Activated naive CD4-positive, alpha-beta T cell treated with anti-CD3 and anti-CD28 coated beads, Interleukin-2, amount 10 ng/mL, durations not matched to agents 7 days and 5 days (primary cell): ENCODE data around the gene ITLN1.
"Not testable (repeated sequence)": the region's sequence is repeated elsewhere in the genome, so short reads cannot be mapped to it uniquely, and the experiment has no call there.

Experiments used
- CTCF ChIA-PET: fragments of 350-600 bp; sonication (Branson Sonifier 250); formaldehyde crosslinking; loops from one replicate; lab custom pipeline; 2021; ENCODE audit warnings: antibody characterized with exemption; lab: Charles Lee
- DNase-seq: peaks from one replicate; pipeline ENCODE4 v3.0.0-alpha.2; 2020
- H3K27ac Mint-ChIP-seq: one replicate; pipeline ENCODE4 v1.8.0; 2021; ENCODE audit warnings: mild to moderate bottlenecking, moderate library complexity, mixed read lengths
- H3K27me3 Mint-ChIP-seq: one replicate; pipeline ENCODE4 v1.8.0; 2021; ENCODE audit warnings: mild to moderate bottlenecking, mixed read lengths
- H3K36me3 Mint-ChIP-seq: one replicate; pipeline ENCODE4 v1.8.0; 2021; ENCODE audit warnings: mixed read lengths
- H3K4me1 Mint-ChIP-seq: one replicate; pipeline ENCODE4 v1.8.0; 2021; ENCODE audit warnings: mixed read lengths
- H3K4me3 Mint-ChIP-seq: one replicate; pipeline ENCODE4 v1.8.0; 2021; ENCODE audit warnings: mild to moderate bottlenecking, moderate library complexity, mixed read lengths
- H3K9me3 Mint-ChIP-seq: one replicate; pipeline ENCODE4 v1.8.0; 2021; ENCODE audit warnings: mixed read lengths

The ITLN1 gene

GRCh38 chr1:160901768-160902167 lies 16.8 kb upstream of the ITLN1 start:
- Mint-ChIP-seq H3K4me3 (no peak overlapping the region), H3K36me3 (no peaks in the 10 kb centered on the region), H3K4me1 (no peaks in the 10 kb centered on the region), H3K9me3 (peaks cover 3% of the 10 kb centered on the region), H3K27me3 (peaks cover 22% of the 10 kb centered on the region), H3K27ac (no peak overlapping the region)
- CTCF ChIA-PET = no interaction called here
- no peak for DNase-seq

DNA sequence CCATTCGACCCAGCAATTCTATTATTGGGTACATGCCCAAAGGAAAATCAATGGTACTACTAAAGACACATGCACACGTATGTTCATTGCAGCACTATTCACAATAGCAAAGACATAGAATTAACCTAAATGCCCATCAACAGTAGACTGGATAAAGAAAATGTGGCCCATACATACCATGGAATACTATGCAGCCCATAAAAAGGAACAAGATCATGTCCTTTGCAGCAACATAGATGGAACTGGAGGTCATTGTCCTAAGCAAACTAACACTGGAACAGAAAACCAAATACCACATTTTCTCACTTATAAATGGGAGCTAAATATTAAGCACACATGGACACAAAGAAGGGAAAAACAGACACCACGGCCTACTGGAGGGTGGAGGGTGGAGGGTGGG lies 15.7 kb upstream of the ITLN1 start:
- H3K9me3 Mint-ChIP-seq, DNase-seq, H3K27ac Mint-ChIP-seq, H3K4me3 Mint-ChIP-seq, CTCF ChIA-PET, H3K36me3 Mint-ChIP-seq, H3K4me1 Mint-ChIP-seq: not testable (repeated sequence)
- H3K27me3 Mint-ChIP-seq = peaks cover 27% of the 10 kb centered on the region

DNA sequence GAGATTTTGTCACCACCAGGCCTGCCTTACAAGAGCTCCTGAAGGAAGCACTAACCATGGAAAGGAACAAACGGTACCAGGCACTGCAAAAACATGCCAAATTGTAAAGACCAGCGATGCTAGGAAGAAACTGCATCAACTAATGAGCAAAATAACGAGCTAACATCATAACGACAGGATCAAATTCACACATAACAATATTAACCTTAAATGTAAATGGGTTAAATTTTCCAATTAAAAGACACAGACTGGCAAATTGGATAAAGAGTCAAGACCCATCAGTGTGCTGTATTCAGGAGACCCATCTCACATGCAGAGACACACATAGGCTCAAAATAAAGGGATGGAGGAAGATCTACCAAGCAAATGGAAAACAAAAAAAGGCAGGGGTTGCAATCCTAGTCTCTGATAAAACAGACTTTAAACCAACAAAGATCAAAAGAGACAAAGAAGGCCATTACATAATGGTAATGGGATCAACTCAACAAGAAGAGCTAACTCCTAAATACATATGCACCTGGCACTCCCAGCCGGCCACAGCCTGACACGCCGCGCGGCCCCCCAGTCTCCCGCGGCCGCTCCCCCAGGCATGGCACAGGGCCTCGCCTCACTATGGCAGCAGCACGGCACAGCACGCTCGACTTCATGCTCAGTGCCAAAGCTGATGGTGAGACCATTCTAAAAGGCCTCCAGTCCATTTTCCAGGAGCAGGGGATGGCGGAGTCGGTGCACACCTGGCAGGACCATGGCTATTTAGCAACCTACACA lies 9.6 kb upstream of the ITLN1 start:
- CTCF ChIA-PET = interaction anchor here (0.9 kb wide), 1 partner anchor 57 kb away, joined by 4 read pairs; no protein-coding TSS in a partner anchor
- not testable (repeated sequence) for H3K27ac Mint-ChIP-seq, H3K4me1 Mint-ChIP-seq, H3K4me3 Mint-ChIP-seq, H3K9me3 Mint-ChIP-seq, H3K36me3 Mint-ChIP-seq, DNase-seq
- H3K27me3 Mint-ChIP-seq = peaks cover 37% of the 10 kb centered on the region

GRCh38 chr1:160891474-160891873 lies 6.5 kb upstream of the ITLN1 start:
- DNase-seq = no peak
- Mint-ChIP-seq H3K36me3 (peaks cover 1% of the 10 kb centered on the region), H3K27me3 (peaks cover 27% of the 10 kb centered on the region), H3K4me3 (no peak overlapping the region), H3K9me3 (peaks cover 2% of the 10 kb centered on the region), H3K4me1 (no peaks in the 10 kb centered on the region), H3K27ac (no peak overlapping the region)
- CTCF ChIA-PET = no interaction called here

DNA sequence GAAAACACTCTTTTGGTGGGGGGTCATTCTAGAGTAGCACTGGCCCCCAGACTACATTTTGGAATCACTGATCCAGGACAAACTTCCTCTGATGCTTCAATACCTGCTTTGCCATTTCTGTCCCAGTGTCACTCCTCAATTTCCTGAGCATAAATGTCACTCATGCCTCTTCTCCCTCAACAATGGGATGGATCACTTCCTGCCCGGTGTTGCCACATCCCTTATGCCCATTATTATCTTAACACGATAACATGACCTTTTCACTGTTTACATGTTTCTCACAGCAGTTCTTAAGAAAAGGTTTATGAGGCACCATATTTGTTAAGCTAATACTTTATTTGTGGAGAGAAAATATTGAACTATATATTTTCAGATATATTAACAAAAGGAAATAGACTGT lies 3.9 kb upstream of the ITLN1 start:
- CTCF ChIA-PET = interaction anchor here (1.1 to 2.0 kb wide), 2 partner anchors 19 to 63 kb away, joined by 3 to 5 read pairs; no protein-coding TSS in a partner anchor
- Mint-ChIP-seq H3K4me3 (no peak overlapping the region), H3K4me1 (no peaks in the 10 kb centered on the region), H3K9me3 (no peaks in the 10 kb centered on the region), H3K27me3 (peaks cover 20% of the 10 kb centered on the region), H3K27ac (no peak overlapping the region), H3K36me3 (no peaks in the 10 kb centered on the region)
- no peak for DNase-seq

DNA sequence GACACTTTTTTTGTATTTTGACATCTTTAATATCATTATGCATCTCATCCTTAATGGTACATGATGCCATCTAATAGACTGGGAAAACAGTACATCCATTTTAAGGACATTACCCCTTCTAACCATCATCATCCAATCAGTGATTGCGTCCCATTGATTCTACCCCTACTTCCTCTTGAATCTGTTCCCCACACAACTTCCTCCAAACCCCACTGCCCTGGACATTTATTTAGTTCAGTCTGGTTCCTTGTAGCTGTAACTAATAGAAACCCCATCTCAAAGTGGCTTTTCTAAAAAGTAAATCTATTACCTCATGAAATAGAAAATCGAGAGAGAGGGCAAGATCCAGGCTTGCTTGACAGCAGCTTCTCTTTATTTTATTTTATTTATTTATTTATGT lies 2.1 kb upstream of the ITLN1 start:
- Mint-ChIP-seq H3K4me3 (no peak overlapping the region), H3K27ac (no peak overlapping the region), H3K9me3 (no peaks in the 10 kb centered on the region), H3K36me3 (no peaks in the 10 kb centered on the region), H3K27me3 (peaks cover 9% of the 10 kb centered on the region), H3K4me1 (no peaks in the 10 kb centered on the region)
- no peak for DNase-seq
- CTCF ChIA-PET = interaction anchor here (1.3 to 2.0 kb wide), 2 partner anchors 10 to 65 kb away, joined by 4 to 8 read pairs; no protein-coding TSS in a partner anchor

- no peaks in the 10 kb centered on the region for H3K4me1 Mint-ChIP-seq
Observed at GRCh38 chr1:160884579-160884978, 401 bp downstream of the ITLN1 start.

DNA sequence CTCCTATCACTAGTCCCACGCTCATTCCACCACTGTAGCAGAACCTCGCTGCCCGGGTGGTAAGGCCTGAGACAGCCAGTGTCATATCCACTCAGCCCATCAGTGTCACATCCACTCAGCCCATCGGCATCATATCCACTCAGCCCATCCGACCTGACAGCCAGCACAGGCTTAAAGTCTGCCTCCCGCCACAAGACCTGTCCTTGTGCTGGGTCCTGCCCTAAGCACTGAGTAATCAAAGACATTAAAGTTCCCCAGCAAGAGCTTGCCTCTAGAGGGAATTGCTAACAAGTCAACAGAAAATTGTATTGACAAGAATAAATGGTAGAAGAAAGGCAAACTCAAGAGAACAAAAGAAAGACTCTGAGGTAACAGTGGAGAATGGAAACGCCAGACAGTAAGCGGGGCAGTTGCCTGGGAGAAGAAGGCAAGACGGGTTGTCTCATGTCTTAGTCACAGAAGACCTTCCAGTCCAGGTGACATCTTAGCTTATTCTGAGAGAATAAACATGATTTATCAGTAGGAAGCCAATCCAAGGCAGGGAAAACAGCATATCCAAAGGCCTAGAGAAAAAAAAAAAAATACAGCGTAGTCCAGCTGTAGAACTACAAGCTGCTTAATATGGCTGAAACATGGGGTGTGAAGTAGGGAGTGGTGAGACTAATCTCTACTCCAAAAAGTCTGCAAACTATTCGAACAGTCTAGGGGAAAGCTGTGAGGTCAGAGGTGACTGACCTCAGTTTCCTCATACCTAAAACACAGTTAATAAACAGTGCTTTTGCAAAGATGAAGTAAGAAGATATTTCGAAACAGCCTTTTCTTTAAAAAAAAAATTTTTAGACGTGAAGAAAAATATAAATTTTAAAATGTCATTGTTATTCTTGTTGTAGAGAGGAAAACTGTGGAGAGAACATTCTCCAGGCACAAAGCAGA lies 1.1 kb downstream of the ITLN1 start:
- no peak overlapping the region for H3K27ac Mint-ChIP-seq
- H3K4me3 Mint-ChIP-seq = no peak overlapping the region
- H3K27me3 Mint-ChIP-seq = peaks cover 23% of the 10 kb centered on the region
- CTCF ChIA-PET = interaction anchor here (0.8 to 2.6 kb wide), 6 partner anchors 9 to 202 kb away, joined by 3 to 20 read pairs (median 4); no protein-coding TSS in a partner anchor
- H3K36me3 Mint-ChIP-seq = no peaks in the 10 kb centered on the region
- DNase-seq = no peak
- no peaks in the 10 kb centered on the region for H3K9me3 Mint-ChIP-seq
- H3K4me1 Mint-ChIP-seq = no peaks in the 10 kb centered on the region

More at GRCh38 chr1:160884579-160884978, 401 bp downstream of the ITLN1 start:
- no peak overlapping the region for H3K27ac Mint-ChIP-seq
- H3K27me3 Mint-ChIP-seq = peaks cover 20% of the 10 kb centered on the region
- no peaks in the 10 kb centered on the region for H3K9me3 Mint-ChIP-seq
- no peak overlapping the region for H3K4me3 Mint-ChIP-seq
- H3K36me3 Mint-ChIP-seq = no peaks in the 10 kb centered on the region
- CTCF ChIA-PET = interaction anchor here (0.7 to 2.6 kb wide), 6 partner anchors 10 to 203 kb away, joined by 3 to 20 read pairs (median 4); no protein-coding TSS in a partner anchor
- DNase-seq = no peak

DNA sequence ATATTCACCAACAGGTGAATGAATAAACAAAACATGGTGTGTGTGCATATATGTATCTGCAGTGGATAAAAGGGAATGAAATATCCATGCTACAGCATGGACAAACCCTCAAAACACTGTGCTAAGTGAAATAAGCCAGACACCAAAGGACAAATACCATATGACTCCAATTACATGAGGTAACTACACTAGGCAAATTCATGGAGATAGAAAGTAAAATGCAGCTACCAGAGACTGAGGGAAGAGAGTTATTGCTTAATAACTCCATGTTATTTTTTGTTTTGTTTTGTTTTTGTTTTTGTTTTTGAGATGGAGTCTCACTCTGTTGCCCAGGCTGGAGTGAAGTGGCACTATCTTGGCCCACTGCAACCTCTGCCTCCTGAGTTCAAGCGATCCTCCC lies 2.4 kb downstream of the ITLN1 start:
- Mint-ChIP-seq H3K9me3 (no peaks in the 10 kb centered on the region), H3K4me1 (no peaks in the 10 kb centered on the region), H3K27ac (no peak overlapping the region), H3K27me3 (peaks cover 23% of the 10 kb centered on the region), H3K4me3 (no peak overlapping the region), H3K36me3 (no peaks in the 10 kb centered on the region)
- DNase-seq = no peak
- CTCF ChIA-PET = interaction anchor here (0.6 to 1.2 kb wide), 3 partner anchors 23 to 71 kb away, joined by 3 to 4 read pairs (median 3); no protein-coding TSS in a partner anchor

- DNase-seq, H3K4me1 Mint-ChIP-seq, H3K36me3 Mint-ChIP-seq, H3K27ac Mint-ChIP-seq, H3K4me3 Mint-ChIP-seq, CTCF ChIA-PET, H3K9me3 Mint-ChIP-seq: not testable (repeated sequence)
- peaks cover 23% of the 10 kb centered on the region for H3K27me3 Mint-ChIP-seq
Observed at GRCh38 chr1:160881264-160881663, 3.7 kb downstream of the ITLN1 start.

GRCh38 chr1:160880216-160880615 lies 4.8 kb downstream of the ITLN1 start:
- Mint-ChIP-seq H3K27ac (no peak overlapping the region), H3K4me1 (peaks cover 5% of the 10 kb centered on the region), H3K27me3 (peaks cover 26% of the 10 kb centered on the region), H3K36me3 (no peaks in the 10 kb centered on the region), H3K4me3 (no peak overlapping the region), H3K9me3 (no peaks in the 10 kb centered on the region)
- CTCF ChIA-PET = interaction anchor here (1.0 to 1.3 kb wide), 3 partner anchors 45 to 199 kb away, joined by 3 to 5 read pairs (median 3); no protein-coding TSS in a partner anchor
- DNase-seq = no peak

GRCh38 chr1:160879056-160879455 lies 5.9 kb downstream of the ITLN1 start:
- DNase-seq = no peak
- Mint-ChIP-seq H3K9me3 (no peaks in the 10 kb centered on the region), H3K27me3 (peaks cover 30% of the 10 kb centered on the region), H3K4me3 (no peak overlapping the region), H3K27ac (no peak overlapping the region), H3K4me1 (peaks cover 5% of the 10 kb centered on the region), H3K36me3 (no peaks in the 10 kb centered on the region)
- CTCF ChIA-PET = interaction anchor here (1.0 to 3.0 kb wide), 3 partner anchors 42 to 198 kb away, joined by 3 to 44 read pairs (median 4); no protein-coding TSS in a partner anchor

GRCh38 chr1:160877221-160877620 lies 7.8 kb downstream of the ITLN1 start:
- Mint-ChIP-seq H3K4me3 (no peak overlapping the region), H3K27ac (no peak overlapping the region), H3K27me3 (peaks cover 30% of the 10 kb centered on the region), H3K9me3 (no peaks in the 10 kb centered on the region), H3K36me3 (no peaks in the 10 kb centered on the region), H3K4me1 (peaks cover 5% of the 10 kb centered on the region)
- CTCF ChIA-PET = interaction anchor here (0.9 to 3.0 kb wide), 18 partner anchors 8 to 152 kb away, joined by 3 to 44 read pairs (median 4); partner anchors contain the start of gene CD244
- peak; percentile 29 for DNase-seq

DNA sequence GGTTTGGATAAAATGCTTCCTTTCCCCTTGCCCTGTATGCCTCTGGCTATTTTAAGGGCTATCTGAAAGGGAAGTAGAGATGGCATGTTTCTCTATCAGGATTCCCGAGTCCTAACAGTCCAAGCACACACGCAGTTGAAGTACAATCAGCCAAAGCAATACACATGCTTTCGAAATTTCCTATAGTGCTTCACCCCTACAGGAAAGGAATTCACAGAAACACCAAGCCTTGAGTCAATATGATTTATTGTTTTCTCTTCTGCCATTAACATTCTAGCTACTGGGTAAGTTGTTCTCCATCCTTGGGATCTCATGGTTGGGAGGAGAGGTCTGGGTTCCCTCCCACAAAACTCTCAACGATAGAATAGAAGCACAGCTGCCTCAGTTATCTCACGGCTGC lies 8.7 kb downstream of the ITLN1 start:
- H3K4me1 Mint-ChIP-seq = peaks cover 5% of the 10 kb centered on the region
- CTCF ChIA-PET = interaction anchor here (1.1 to 3.0 kb wide), 8 partner anchors 13 to 149 kb away, joined by 3 to 44 read pairs (median 6); partner anchors contain the start of gene CD244
- peaks cover 30% of the 10 kb centered on the region for H3K27me3 Mint-ChIP-seq
- DNase-seq = no peak
- H3K36me3 Mint-ChIP-seq = no peaks in the 10 kb centered on the region
- H3K4me3 Mint-ChIP-seq = no peak overlapping the region
- no peaks in the 10 kb centered on the region for H3K9me3 Mint-ChIP-seq
- no peak overlapping the region for H3K27ac Mint-ChIP-seq
